ENCODE results near the gene EBI3. TPM values are rescaled to one million over a fixed set of nuclear protein-coding genes. Genes with fewer than 3 reads are reported as not detected.
"Not testable (repeated sequence)": the region's sequence is repeated elsewhere in the genome, so short reads cannot be mapped to it uniquely, and the experiment has no call there.

The EBI3 gene
- total RNA-seq, 5 donors from 2014 or later (not counting 1 experiment from before 2014, with no cell fraction given), result 0.38 to 0.92 (median 0.79) TPM; not detected in 2

DNA sequence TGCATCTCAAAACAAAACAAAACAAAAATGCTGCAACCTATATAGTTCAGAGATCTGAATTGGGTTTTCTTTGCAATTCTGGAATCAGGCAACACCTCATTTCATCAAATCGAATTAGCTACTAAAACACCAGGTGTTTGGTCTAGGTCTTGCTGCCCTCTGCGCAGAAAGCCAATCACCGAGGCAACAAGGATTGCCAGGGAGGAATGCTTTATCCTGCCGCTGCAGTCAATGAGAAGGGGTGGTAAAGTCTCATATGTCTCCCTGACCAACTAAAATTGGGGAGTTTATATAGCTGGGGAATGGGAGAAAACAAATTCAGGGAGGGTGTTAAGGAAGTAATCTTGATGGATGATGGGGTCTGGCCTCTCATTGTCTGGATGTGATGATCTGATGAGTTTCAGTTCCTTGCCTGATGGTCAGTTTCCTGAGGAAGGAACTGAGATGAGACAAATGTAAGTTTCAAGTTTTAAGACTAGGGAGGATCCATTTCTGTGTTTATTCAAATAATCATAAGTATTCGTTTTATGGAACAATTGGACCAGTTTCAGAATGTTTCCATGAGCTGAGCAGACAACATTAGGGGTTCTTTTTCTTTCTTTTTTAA is 12.6 kb downstream of the EBI3 start:
- H3K36me3 ChIP-seq (ENCODE audit: control insufficient read depth in 2 of 2, extremely low read depth in 1 of 2, insufficient read depth in 1 of 2, low read length in 1 of 2), result no peaks in the 10 kb centered on the region
- ChIA-PET CTCF (interaction anchor here (0.5 to 0.7 kb wide), 2 partner anchors 213 to 1538 kb away, joined by 4 read pairs; no protein-coding TSS in a partner anchor), POLR2A (no interaction called here)
- H3K27me3 Mint-ChIP-seq, result no peaks in the 10 kb centered on the region
- peak overlapping the region in 1 of 2 donors; percentile 15 for H3K4me3 ChIP-seq (ENCODE audit: control insufficient read depth in 1 of 2, extremely low read depth in 1 of 2, low read length in 1 of 2)
- peaks cover 0 to 5% (median 5%) of the 10 kb centered on the region in 3 donors for H3K9me3 Mint-ChIP-seq
- no peak overlapping the region for H3K27ac ChIP-seq (ENCODE audit: low read length)
- DNase-seq (no peak), ATAC-seq (replicated peaks in 1 of 4) (no peak)
- WGBS (ENCODE audit: insufficient coverage), result no CpG with 5 or more reads among the region's 5 CpGs
- H3K4me1 Mint-ChIP-seq, result peaks cover 6 to 7% (median 6%) of the 10 kb centered on the region in 3 donors
- no peak overlapping the region for H3K4me3 Mint-ChIP-seq
- peaks cover 2 to 9% of the 10 kb centered on the region in 2 experiments for H3K4me1 ChIP-seq (ENCODE audit: control insufficient read depth in 1 of 2, extremely low read depth in 1 of 2, insufficient read depth in 2 of 2, low read length in 2 of 2)
- peaks cover 0 to 13% of the 10 kb centered on the region in 2 experiments for H3K27me3 ChIP-seq (replicated peaks in 1 of 2; ENCODE audit: control insufficient read depth in 2 of 2, extremely low read depth in 1 of 2, insufficient read depth in 2 of 2, low read length in 1 of 2)
- H3K27ac Mint-ChIP-seq, result no peak overlapping the region
- peaks cover 5% of the 10 kb centered on the region for H3K36me3 Mint-ChIP-seq
- H3K9me3 ChIP-seq, result no peaks in the 10 kb centered on the region

DNA sequence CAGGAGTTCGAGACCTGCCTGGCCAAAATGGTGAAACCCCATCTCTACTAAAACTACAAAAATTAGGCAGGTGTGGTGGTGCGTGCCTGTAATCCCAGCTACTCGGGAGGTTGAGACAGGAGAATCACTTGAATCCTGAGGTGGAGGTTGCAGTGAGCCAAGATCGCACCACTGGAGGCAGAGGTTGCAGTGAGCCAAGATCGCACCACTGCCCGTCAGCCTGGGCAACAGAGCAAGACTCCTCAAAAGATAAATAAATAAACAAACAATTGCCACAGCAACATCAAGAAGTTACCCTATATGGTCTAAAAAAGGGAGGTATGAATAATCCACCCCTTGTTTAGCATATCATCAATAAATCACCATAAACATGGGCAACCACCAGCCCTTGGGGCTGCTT is 16.6 kb downstream of the EBI3 start:
- H3K27ac ChIP-seq (ENCODE audit: low read length), result peak overlapping the region; percentile 100
- H3K4me3 Mint-ChIP-seq; CTCF ChIA-PET; H3K27me3 ChIP-seq (replicated peaks in 1 of 2; ENCODE audit: control insufficient read depth in 2 of 2, extremely low read depth in 1 of 2, insufficient read depth in 2 of 2, low read length in 1 of 2); H3K4me3 ChIP-seq (ENCODE audit: control insufficient read depth in 1 of 2, extremely low read depth in 1 of 2, low read length in 1 of 2); H3K9me3 Mint-ChIP-seq; H3K9me3 ChIP-seq; POLR2A ChIA-PET; DNase-seq; H3K27me3 Mint-ChIP-seq; ATAC-seq (replicated peaks in 1 of 4): not testable (repeated sequence)
- H3K36me3 ChIP-seq (ENCODE audit: control insufficient read depth in 2 of 2, extremely low read depth in 1 of 2, insufficient read depth in 1 of 2, low read length in 1 of 2), result peaks cover 8 to 24% of the 10 kb centered on the region in 2 donors
- H3K4me1 ChIP-seq (ENCODE audit: control insufficient read depth in 1 of 2, extremely low read depth in 1 of 2, insufficient read depth in 2 of 2, low read length in 2 of 2), result peaks cover 3 to 21% of the 10 kb centered on the region in 2 experiments
- H3K4me1 Mint-ChIP-seq, result peaks cover 23 to 25% (median 23%) of the 10 kb centered on the region in 3 donors
- H3K27ac Mint-ChIP-seq, result peak overlapping the region; percentile 97 to 98
- no CpG with 5 or more reads among the region's 6 CpGs for whole genome bisulfite sequencing (ENCODE audit: insufficient coverage)
- peaks cover 25% of the 10 kb centered on the region for H3K36me3 Mint-ChIP-seq

DNA sequence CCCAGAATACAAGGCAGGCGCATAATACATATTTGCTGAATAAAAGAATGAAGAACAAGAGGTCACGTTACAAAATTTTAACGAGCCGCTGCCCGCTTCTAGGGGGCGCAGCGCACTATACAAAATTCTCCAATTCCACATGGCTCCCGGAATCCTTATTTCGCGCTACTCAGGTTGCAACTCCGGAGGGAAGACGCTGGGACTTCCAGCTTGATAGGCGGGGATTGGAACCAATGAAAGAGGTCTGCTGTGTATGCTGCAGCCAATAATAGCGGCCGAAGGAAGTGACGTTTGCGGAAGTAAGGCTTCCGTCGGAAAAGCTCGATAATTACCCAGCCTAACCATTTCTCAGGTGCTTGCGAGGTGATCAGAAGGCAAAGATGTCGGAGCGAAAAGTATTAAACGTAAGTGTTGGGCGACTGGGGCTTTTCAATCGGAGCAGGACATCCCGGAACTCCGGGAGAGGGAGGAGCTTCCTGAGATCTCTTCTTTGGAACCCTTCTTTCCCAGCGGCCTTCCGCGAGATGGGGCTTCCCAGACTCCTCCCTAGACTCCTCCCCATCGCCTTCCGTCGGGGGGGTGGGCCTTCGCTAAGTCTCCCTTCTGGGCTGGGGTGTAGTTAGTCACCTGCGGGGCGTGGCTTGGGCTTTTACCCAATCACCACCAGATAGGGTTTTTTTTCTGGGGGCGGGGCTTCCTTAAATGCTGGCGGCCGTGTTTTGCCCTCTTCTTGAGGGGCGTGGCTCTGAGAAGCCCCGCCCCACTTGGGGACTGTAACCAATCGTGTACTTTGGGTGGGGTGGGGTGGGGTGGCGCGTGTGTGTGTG is 17.7 kb downstream of the EBI3 start, which contains the start of gene YJU2:
Gene YJU2 (plus strand): TSS at position 314 of the 827 bp plus-strand sequence. CDS start 67 bp downstream, at position 381.
- Mint-ChIP-seq H3K27ac (peak within 1 kb of the TSS; percentile 97 to 98), H3K4me3 (peak within 1 kb of the TSS; percentile 90 to 91 (median 90)), H3K9me3 (peaks cover 0 to 3% (median 2%) of the 10 kb centered on the region in 3 donors), H3K36me3 (peaks cover 26% of the 10 kb centered on the region), H3K4me1 (peaks cover 23 to 26% (median 25%) of the 10 kb centered on the region in 3 donors), H3K27me3 (no peaks in the 10 kb centered on the region)
- peaks cover 3 to 21% of the 10 kb centered on the region in 2 experiments for H3K4me1 ChIP-seq (ENCODE audit: control insufficient read depth in 1 of 2, extremely low read depth in 1 of 2, insufficient read depth in 2 of 2, low read length in 2 of 2)
- ChIA-PET CTCF (interaction anchor here (0.5 to 1.1 kb wide), 9 partner anchors 15 to 353 kb away, joined by 3 to 5 read pairs (median 4); partner anchors contain the start of genes CHAF1A (in 1 of the 2) and SH3GL1 (in 1 of the 2)), POLR2A (interaction anchor here (0.6 to 1.3 kb wide), 4 partner anchors 96 to 259 kb away, joined by 3 to 6 read pairs (median 4); partner anchors contain the start of genes HDGFL2 (in 1 of the 2) and MPND (in 1 of the 2))
- 0% methylated on average over 4 of the region's 45 CpGs for WGBS (ENCODE audit: insufficient coverage)
- ATAC-seq (replicated peaks in 1 of 4) (peak; percentile 93 to 96 (median 95)), DNase-seq (peak; percentile 92 to 100 (median 99))
- no peaks in the 10 kb centered on the region for H3K9me3 ChIP-seq
- no peaks in the 10 kb centered on the region for H3K27me3 ChIP-seq (replicated peaks in 1 of 2; ENCODE audit: control insufficient read depth in 2 of 2, extremely low read depth in 1 of 2, insufficient read depth in 2 of 2, low read length in 1 of 2)
- H3K27ac ChIP-seq (ENCODE audit: low read length), result peak within 1 kb of the TSS; percentile 100
- H3K4me3 ChIP-seq (ENCODE audit: control insufficient read depth in 1 of 2, extremely low read depth in 1 of 2, low read length in 1 of 2), result peak within 1 kb of the TSS; percentile 90 to 92
- peaks cover 12 to 35% of the 10 kb centered on the region in 2 donors for H3K36me3 ChIP-seq (ENCODE audit: control insufficient read depth in 2 of 2, extremely low read depth in 1 of 2, insufficient read depth in 1 of 2, low read length in 1 of 2)

DNA sequence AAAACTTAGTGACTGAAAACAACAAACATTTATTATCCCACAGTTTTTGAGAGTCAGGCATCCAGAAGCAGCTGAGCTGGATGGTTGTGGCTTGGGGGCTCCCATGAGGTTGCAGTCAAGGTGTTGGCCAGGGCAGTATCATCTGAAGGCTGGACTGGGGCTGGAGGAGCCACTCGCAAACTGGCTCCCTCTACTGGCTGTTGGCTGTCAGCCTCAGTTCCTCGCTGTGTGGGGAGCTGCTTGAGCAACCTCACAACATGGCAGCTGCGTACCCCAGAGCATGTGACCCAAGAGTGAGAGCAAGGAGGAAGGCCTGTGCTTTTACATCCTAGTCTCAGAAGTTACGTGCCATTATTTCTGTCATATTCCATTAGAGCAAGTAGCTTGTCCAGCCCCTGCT is 27.2 kb downstream of the EBI3 start:
- peaks cover 0 to 3% (median 2%) of the 10 kb centered on the region in 3 donors for H3K4me1 Mint-ChIP-seq
- Histone ChIP-seq H3K36me3 (ENCODE audit: control insufficient read depth in 2 of 2, extremely low read depth in 1 of 2, insufficient read depth in 1 of 2, low read length in 1 of 2) (peaks cover 27 to 75% of the 10 kb centered on the region in 2 donors), H3K27ac (ENCODE audit: low read length) (no peak overlapping the region), H3K27me3 (replicated peaks in 1 of 2; ENCODE audit: control insufficient read depth in 2 of 2, extremely low read depth in 1 of 2, insufficient read depth in 2 of 2, low read length in 1 of 2) (no peaks in the 10 kb centered on the region), H3K4me1 (ENCODE audit: control insufficient read depth in 1 of 2, extremely low read depth in 1 of 2, insufficient read depth in 2 of 2, low read length in 2 of 2) (no peaks in the 10 kb centered on the region), H3K4me3 (ENCODE audit: control insufficient read depth in 1 of 2, extremely low read depth in 1 of 2, low read length in 1 of 2) (peak overlapping the region in 1 of 2 donors; percentile 23), H3K9me3 (peaks cover 2% of the 10 kb centered on the region)
- ATAC-seq (replicated peaks in 1 of 4) (no peak), DNase-seq (no peak)
- POLR2A ChIA-PET, result no interaction called here
- H3K36me3 Mint-ChIP-seq, result peaks cover 41% of the 10 kb centered on the region
- H3K4me3 Mint-ChIP-seq, result no peak overlapping the region
- H3K27ac Mint-ChIP-seq, result no peak overlapping the region
- CTCF ChIA-PET, result interaction anchor here in 1 of 2 donors (0.5 kb wide), 1 partner anchor 520 kb away, joined by 4 read pairs; no protein-coding TSS in a partner anchor
- H3K9me3 Mint-ChIP-seq, result no peaks in the 10 kb centered on the region
- no peaks in the 10 kb centered on the region for H3K27me3 Mint-ChIP-seq
- WGBS (ENCODE audit: insufficient coverage), result 100% methylated on average over 2 of the region's 4 CpGs

DNA sequence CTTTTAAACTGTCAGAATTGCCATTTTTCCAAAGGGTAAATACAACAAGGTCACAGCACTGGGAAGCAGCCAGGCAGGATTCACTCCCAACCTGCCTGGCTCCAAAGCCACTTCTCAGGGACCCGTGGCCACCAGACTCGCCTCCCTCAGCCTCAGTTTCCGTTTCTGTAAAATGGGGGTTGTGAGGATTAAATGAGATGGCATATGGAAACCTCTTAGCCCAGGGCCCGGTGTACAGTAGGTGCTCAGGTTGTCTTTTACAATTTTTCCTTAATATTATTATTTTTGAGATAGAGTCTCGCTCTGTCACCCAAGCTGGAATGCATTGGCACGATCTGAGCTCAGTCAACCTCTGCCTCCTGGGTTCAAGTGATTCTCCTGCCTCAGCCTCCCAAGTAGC is 27.7 kb downstream of the EBI3 start:
- no peak for ATAC-seq (replicated peaks in 1 of 4)
- CTCF ChIA-PET, result no interaction called here
- no peak for DNase-seq
- POLR2A ChIA-PET, result no interaction called here
- Mint-ChIP-seq H3K27me3 (no peaks in the 10 kb centered on the region), H3K4me1 (peaks cover 0 to 3% (median 2%) of the 10 kb centered on the region in 3 donors), H3K36me3 (peaks cover 41% of the 10 kb centered on the region), H3K27ac (no peak overlapping the region), H3K4me3 (no peak overlapping the region), H3K9me3 (no peaks in the 10 kb centered on the region)
- Histone ChIP-seq H3K27ac (ENCODE audit: low read length) (no peak overlapping the region), H3K36me3 (ENCODE audit: control insufficient read depth in 2 of 2, extremely low read depth in 1 of 2, insufficient read depth in 1 of 2, low read length in 1 of 2) (peaks cover 30 to 74% of the 10 kb centered on the region in 2 donors), H3K9me3 (peaks cover 2% of the 10 kb centered on the region), H3K27me3 (replicated peaks in 1 of 2; ENCODE audit: control insufficient read depth in 2 of 2, extremely low read depth in 1 of 2, insufficient read depth in 2 of 2, low read length in 1 of 2) (no peaks in the 10 kb centered on the region), H3K4me1 (ENCODE audit: control insufficient read depth in 1 of 2, extremely low read depth in 1 of 2, insufficient read depth in 2 of 2, low read length in 2 of 2) (no peaks in the 10 kb centered on the region), H3K4me3 (ENCODE audit: control insufficient read depth in 1 of 2, extremely low read depth in 1 of 2, low read length in 1 of 2) (no peak overlapping the region)
- WGBS (ENCODE audit: insufficient coverage), result no CpG with 5 or more reads among the region's 6 CpGs

DNA sequence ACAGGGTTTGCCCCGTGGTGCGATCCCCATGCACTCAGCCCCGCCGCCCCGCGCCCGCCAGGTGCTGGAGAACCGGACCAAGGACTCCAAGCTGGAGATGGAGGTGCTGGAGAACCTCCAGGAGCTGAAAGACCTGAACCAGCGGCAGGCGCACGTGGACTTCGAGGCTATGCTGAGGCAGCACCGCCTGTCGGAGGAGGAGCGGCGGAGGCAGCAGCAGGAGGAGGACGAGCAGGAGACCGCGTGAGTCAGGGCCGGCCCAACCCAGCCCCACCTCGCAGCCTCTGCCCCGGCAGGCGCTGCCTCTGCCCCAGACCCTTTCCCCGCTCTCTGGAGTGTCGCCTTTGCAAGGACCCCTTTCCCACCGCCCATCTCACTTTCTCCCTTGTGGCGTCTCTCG is 28.9 kb downstream of the EBI3 start:
- ChIA-PET CTCF (no interaction called here), POLR2A (no interaction called here)
- H3K27me3 ChIP-seq (replicated peaks in 1 of 2; ENCODE audit: control insufficient read depth in 2 of 2, extremely low read depth in 1 of 2, insufficient read depth in 2 of 2, low read length in 1 of 2), result no peaks in the 10 kb centered on the region
- H3K4me1 ChIP-seq (ENCODE audit: control insufficient read depth in 1 of 2, extremely low read depth in 1 of 2, insufficient read depth in 2 of 2, low read length in 2 of 2), result peaks cover 0 to under 1% of the 10 kb centered on the region in 2 experiments
- peaks cover 30 to 76% of the 10 kb centered on the region in 2 donors for H3K36me3 ChIP-seq (ENCODE audit: control insufficient read depth in 2 of 2, extremely low read depth in 1 of 2, insufficient read depth in 1 of 2, low read length in 1 of 2)
- Mint-ChIP-seq H3K4me1 (peaks cover 0 to 3% (median 2%) of the 10 kb centered on the region in 3 donors), H3K27me3 (no peaks in the 10 kb centered on the region), H3K4me3 (no peak overlapping the region), H3K36me3 (peaks cover 37% of the 10 kb centered on the region), H3K9me3 (no peaks in the 10 kb centered on the region), H3K27ac (no peak overlapping the region)
- no peak overlapping the region for H3K27ac ChIP-seq (ENCODE audit: low read length)
- ATAC-seq (replicated peaks in 1 of 4), result peak in 1 of 4 experiments; percentile 9
- no peak overlapping the region for H3K4me3 ChIP-seq (ENCODE audit: control insufficient read depth in 1 of 2, extremely low read depth in 1 of 2, low read length in 1 of 2)
- H3K9me3 ChIP-seq, result peaks cover 2% of the 10 kb centered on the region
- WGBS (ENCODE audit: insufficient coverage), result 98% methylated on average over 19 of the region's 28 CpGs
- DNase-seq, result no peak
